NT2/D1 (cell line): ENCODE data around the gene AKAP9.

Source experiments
- SUZ12 ChIP-seq: IDR thresholded peaks from 2 replicates; pipeline ENCODE4 v1.6.1; 2011; ENCODE audit not compliant: insufficient read length, insufficient read depth; ENCODE audit errors: extremely low read depth
- YY1 ChIP-seq: IDR thresholded peaks from 2 replicates; pipeline ENCODE4 v1.6.1; 2011; ENCODE audit not compliant: insufficient read length, insufficient read depth

DNA sequence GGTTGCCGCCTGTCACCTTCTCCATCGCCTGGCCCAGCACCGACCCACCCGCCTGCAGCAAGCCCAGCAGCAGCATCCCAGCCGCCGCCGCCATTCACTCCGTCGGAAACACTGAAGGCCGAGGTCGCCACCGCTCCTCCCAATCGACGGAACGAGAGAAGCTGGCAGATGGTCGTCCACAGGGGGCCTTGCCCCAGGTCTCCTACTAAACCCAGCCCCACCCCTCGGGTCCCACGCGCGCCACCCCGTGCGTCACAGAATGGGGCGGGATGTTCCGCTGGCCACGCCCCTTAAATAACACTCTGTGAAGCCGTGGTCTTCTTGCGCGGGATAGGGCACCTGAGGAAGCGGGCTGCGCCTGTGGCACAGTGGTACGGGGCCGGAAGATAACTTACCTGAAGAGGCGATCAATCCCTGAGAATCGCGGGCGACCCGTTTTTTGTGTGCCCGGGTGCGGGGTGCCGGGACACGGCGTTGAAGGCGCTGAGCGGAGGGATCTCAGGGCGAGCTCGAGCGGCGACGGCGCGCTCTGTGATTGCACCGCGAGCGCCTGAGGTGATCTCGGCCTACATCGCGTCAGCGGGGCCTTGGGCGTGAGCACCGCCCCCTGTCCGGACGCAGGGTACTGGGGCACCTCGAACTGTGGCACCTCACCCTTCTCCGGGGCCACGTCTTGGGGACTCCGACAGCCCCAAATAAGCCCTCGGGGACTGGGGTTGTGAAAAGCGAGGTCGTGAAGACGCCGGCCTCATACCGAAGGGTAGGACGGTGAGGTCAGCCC lies 193.8 kb downstream of the AKAP9 start, which contains the start of gene CYP51A1:
- TF ChIP-seq YY1: no peak
- TF ChIP-seq SUZ12: no peak
